Stimulated activated CD8-positive, alpha-beta memory T cell treated with anti-CD3 and anti-CD28 coated beads, Interleukin-2, amount 100 ng/mL, for 1 hour (primary cell): ENCODE results near the gene TMC5.
"Not testable (repeated sequence)": the region's sequence is repeated elsewhere in the genome, so short reads cannot be mapped to it uniquely, and the experiment has no call there.

Experiments
- DNase-seq, 2 donors: peaks; one replicate each; pipeline ENCODE4 v3.0.0-alpha.2; 2020; ENCODE audit warnings: low read depth in 2 of 2

Gene TMC5

GRCh38 chr16:19417640-19418039, at the start of gene TMC5:
Gene TMC5, plus strand, starts transcription at chr16:19417883. Its CDS starts 22,156 bp downstream, at chr16:19440039.
- DNase-seq, result no peak

- DNase-seq, result not testable (repeated sequence)
Observed at GRCh38 chr16:19372541-19372940, 45.1 kb upstream of the TMC5 start.

DNA sequence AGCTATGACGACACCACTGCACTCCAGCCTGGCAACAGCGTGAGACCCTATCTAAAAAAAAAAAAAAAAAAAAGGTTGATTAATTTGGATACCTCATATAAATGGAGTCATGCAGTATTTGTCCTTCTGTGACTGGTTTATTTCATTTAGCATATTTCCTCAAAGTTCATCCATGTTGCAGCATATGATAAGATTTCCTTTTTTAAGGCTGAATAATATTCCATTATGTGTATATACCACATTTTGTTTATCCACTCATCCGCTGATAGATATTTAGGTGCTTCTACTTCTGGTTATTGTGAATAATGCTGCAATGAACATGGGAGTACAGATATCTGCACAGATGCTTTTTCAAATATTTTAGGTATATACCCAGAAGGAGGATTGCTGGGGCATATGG, 43.3 kb upstream of the TMC5 start:
- DNase-seq, result no peak

DNA sequence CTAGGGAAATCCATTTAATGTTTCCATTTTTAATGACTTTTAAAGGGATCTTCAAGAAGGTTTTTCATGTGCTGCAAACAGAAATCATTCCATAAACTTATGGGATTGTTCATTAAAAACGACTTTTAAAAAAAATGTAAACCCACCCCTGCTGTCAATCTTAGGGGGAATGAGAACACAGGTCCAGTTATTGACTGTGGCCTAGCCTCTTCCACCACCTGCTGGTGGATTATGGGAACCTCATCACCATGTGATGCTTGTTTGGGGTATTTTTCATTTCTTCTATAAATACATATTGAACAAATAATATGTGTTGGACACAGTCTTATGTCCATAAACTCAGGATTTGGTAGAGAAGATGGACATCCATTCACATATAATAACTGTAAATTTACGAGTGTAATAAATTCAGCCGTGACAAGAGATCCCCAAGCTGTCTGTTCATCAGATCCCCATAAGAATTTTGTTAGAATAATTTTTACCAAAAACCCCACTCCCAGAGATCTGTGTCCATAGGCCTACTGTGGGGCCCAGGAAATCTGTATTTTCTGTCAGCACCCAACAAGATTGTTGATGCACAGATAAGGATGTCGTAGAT, 42.0 kb upstream of the TMC5 start:
- DNase-seq, result no peak

DNA sequence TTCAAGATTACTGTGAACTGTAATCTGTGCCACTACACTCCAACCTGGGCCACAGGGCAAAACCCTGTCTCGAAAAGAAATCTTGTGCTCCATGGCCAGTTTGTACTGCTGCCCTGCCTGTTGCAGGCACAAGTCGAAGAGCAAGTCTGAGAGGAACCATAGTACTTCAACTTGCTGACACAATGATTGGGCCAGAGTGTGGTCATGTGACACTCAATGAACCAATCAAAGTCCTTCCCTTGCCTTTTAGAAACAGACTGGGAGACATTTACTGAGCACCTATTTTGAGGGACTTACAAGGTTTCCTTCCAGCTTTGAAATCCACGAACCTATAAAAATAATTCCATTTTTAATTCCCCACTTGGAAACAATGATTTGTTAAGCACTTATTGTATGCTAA, 39.8 kb upstream of the TMC5 start:
- DNase-seq, result no peak

DNA sequence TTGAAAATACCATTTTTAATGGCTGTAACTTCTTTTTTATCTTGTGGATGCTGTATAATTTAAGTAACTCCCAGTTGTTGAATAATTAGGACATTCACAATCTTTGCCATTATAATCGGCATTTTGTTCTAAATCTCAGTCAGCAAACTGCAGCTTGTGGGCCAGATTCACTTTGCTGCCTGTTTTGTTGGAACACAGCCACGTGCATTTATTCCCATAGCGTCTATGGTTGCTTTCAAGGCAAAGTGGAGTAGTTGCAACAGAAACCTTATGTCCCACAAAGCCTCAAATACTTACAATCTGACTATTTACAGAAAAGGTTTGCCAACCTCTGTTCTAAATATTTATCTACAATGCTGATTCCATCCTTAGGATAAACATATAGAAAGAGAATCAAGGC, 39.2 kb upstream of the TMC5 start:
- no peak for DNase-seq

- DNase-seq, result no peak
Observed at GRCh38 chr16:19379838-19380237, 37.8 kb upstream of the TMC5 start.

DNA sequence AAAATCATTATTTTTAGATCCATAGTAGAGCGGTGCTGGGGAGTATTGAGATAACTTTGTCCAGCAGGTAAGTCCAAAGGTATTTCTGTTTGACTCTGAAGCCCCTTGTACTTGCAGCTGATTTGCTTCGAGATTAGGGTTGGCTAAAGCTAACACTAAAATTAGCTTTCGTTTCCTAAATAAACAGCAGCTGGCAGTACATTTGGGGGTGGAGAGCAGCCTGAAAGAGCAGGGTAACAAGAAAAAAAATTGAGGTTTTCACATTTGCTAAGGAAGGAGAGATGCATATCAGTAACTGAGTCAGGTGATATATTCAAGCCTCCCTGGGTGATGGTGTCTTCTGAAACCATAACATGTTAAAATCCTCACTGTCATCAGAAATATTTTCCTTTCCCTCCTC, 37.4 kb upstream of the TMC5 start:
- DNase-seq, result no peak

- no peak for DNase-seq
Observed at GRCh38 chr16:19382084-19382801, 35.4 kb upstream of the TMC5 start.

GRCh38 chr16:19382887-19383816, 34.5 kb upstream of the TMC5 start:
- no peak for DNase-seq

- no peak for DNase-seq
Observed at GRCh38 chr16:19384656-19385055, 33.0 kb upstream of the TMC5 start.

DNA sequence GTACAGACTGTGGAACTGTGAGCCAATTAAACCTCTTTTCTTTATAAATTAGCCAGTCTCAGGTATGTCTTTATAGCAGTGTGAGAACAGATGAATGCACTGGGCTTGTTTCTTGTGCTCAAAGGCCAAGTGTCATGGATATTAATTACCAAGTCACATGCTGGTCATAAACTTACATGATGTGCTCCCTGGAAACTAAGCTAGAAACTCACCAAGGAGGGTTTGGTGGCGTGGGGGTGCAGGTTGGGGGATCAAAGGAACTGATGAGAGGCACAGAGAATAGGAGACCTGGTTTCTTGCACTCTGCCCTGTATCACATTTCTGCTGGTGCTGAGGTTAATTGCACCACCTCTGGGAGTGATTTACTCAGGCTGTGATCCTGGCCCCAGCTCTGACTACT, 31.2 kb upstream of the TMC5 start:
- no peak for DNase-seq

- peak in 1 of 2 donors; percentile 6 for DNase-seq
Observed at GRCh38 chr16:19389246-19389645, 28.4 kb upstream of the TMC5 start.

DNA sequence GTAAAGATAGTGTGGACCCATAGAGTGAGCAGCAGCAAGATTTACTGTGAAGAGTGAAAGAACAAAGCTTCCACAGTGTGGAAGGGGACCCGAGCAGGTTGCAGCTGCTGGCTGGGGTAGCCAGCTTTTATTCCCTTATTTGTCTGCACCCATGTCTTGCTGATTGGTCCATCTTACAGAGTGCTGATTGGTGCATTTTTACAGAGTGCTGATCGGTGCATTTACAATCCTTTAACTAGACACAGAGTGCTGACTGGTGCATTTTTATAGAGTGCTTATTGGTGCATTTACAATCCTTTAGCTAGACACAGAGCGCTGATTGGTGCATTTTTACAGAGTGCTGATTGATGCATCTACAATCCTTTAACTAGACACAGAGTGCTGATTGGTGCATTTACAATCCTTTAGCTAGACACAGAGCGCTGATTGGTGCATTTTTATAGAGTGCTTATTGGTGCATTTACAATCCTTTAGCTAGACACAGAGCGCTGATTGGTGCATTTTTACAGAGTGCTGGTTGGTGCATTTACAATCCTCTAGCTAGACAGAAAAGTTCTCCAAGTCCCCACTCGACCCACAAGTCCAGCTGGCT, 26.4 kb upstream of the TMC5 start:
- not testable (repeated sequence) for DNase-seq

GRCh38 chr16:19392352-19392751, 25.3 kb upstream of the TMC5 start:
- no peak for DNase-seq

DNA sequence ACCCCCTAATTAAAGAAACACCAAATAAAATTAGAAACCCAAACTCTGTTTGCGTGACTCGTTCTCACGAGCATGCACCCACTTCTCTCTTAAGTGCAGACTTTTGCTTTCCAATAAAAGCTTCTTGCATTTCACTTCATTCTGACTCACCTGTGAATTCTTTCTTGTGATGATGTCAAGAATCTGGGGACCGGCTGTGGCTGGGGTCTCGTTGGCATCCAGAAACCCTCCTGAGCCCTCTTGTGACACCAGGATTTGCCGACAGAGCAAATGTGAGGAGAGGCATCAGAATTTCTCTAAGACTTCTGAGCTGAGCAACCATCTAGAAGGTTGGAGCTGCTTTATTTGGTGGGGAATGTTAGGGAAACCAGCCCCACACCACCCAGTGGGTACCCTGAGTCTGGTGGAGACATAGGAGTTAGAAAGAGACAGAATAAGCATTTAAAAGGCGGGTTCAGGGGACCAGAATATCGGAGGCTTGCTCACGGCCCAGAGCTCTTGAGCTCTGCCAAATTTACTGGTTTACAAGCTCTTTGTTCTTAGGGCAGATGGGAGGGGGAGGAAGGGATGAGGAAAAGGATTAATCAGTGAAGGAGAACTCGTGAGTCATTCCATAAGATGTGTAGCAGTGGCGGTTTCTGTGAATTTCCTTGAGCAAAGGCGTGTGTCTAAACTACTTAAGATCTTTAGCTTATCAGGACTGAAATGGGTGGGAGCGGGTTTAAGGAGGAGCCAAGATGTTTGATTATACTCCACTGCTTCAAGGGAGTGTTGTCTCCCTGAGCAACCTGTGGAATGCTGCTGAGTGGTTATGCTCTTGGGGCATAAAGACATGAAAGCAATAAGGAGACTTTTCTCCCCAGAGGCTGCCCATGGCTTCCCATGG, 24.2 kb upstream of the TMC5 start:
- DNase-seq, result no peak

- not testable (repeated sequence) for DNase-seq
Observed at GRCh38 chr16:19395646-19396267, 21.9 kb upstream of the TMC5 start.

DNA sequence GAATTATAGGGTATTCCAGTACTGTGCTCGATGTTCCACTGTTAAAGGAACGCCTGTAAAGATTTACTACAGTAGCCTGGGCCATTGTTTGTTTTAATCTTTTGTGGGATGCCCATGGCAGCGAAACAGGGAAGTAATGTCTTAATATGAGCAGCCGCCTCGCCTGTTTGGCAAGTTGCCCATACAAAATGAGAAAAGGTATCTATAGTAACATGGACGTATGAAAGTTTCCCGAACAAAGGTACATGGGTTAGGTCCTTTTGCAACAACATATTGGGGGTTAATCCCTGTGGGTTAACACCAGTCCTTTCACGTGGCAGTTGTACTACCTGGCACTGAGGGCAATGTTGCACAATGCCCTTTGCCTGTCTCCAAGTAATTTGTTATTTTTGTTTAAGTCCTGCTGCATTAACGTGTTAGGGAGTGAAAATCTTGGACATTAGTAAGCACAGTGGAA, 21.1 kb upstream of the TMC5 start:
- DNase-seq, result no peak

DNA sequence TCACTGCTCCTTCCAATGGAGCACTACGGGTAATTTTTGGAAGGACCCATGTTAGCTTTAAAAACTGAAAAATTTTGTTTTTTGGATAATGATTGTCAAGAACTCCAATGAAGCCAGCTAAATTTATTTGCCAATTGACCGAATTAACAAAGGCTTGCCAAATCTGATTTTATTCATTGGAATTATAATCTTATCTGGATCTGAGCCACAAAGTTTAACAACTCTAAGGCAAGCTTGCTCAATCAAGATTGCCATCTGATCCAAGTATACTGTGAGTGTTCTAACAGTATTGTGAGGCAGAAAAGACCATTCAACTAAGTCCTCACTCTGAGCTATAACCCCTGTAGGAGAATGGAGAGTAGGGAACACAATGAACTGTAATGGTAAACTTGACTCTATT, 20.3 kb upstream of the TMC5 start:
- not testable (repeated sequence) for DNase-seq

DNA sequence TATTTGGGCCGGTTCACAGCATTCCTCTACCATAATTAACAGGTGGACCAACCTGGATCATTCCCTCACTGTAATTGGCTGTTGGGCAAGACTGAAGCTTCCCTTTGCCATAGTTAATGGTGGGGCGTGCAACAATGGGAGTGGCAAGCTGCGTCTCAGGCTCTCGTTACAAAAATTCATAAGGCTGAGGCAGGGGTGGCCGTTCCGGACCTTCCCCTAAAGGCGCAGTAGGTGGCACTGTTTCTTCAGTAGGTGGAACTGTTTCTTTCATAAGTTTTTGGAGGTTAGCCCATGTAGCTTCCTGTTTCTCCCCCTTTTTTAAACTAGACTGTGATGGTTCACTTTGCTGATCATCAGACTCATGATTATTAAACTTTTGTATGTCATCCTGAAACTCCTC, 17.0 kb upstream of the TMC5 start:
- no peak for DNase-seq
